ENCODE measurements around the gene TOMM6.
A peak's percentile ranks its signal among the peaks of the same experiment; 100 is the strongest.

Gene TOMM6

GRCh38 chr6:41813469-41813868, 26.0 kb downstream of the TOMM6 start:
- DNase-seq (ENCODE audit: insufficient read length, low spot score) (no peak), FAIRE-seq (no peak)
- no peak for TF ChIP-seq POU2F2 (IDR thresholded peaks at IDR 0.05; ENCODE audit: low read depth, low read length)
- TF ChIP-seq POLR2A (IDR thresholded peaks at IDR 0.05; ENCODE audit: low read depth, low read length) = no peak
- no peak for TF ChIP-seq PAX5 (IDR thresholded peaks at IDR 0.05; ENCODE audit: insufficient read depth, low read length, severe bottlenecking)
- no peak for TF ChIP-seq POLR2AphosphoS5 (IDR thresholded peaks at IDR 0.05; ENCODE audit: low read depth, low read length)
- no peak for TF ChIP-seq TAF1 (IDR thresholded peaks at IDR 0.05; ENCODE audit: low read depth, low read length)
- no peak for TF ChIP-seq SPI1 (IDR thresholded peaks at IDR 0.05; ENCODE audit: low read depth, low read length)

- DNase-seq (ENCODE audit: insufficient read length, low spot score) (no peak), FAIRE-seq (no peak)
- TF ChIP-seq POU2F2 (IDR thresholded peaks at IDR 0.05; ENCODE audit: low read depth, low read length) (no peak), PAX5 (IDR thresholded peaks at IDR 0.05; ENCODE audit: insufficient read depth, low read length, severe bottlenecking) (no peak)
Measured at GRCh38 chr6:41813956-41814355, 26.5 kb downstream of the TOMM6 start.

GRCh38 chr6:41814629-41815028, 27.1 kb downstream of the TOMM6 start:
- no peak for FAIRE-seq
- TF ChIP-seq SPI1 (IDR thresholded peaks at IDR 0.05; ENCODE audit: low read depth, low read length) (no peak), POLR2AphosphoS5 (IDR thresholded peaks at IDR 0.05; ENCODE audit: low read depth, low read length) (no peak), POLR2A (IDR thresholded peaks at IDR 0.05; ENCODE audit: low read depth, low read length) (no peak), PAX5 (IDR thresholded peaks at IDR 0.05; ENCODE audit: insufficient read depth, low read length, severe bottlenecking) (no peak), TAF1 (IDR thresholded peaks at IDR 0.05; ENCODE audit: low read depth, low read length) (no peak), POU2F2 (IDR thresholded peaks at IDR 0.05; ENCODE audit: low read depth, low read length) (no peak)
- DNase-seq (ENCODE audit: insufficient read length, low spot score) = no peak

GRCh38 chr6:41815587-41815986, 28.1 kb downstream of the TOMM6 start:
- DNase-seq (ENCODE audit: insufficient read length, low spot score) (no peak), FAIRE-seq (peak; percentile 68)
- TF ChIP-seq POU2F2 (IDR thresholded peaks at IDR 0.05; ENCODE audit: low read depth, low read length) (no peak), POLR2A (IDR thresholded peaks at IDR 0.05; ENCODE audit: low read depth, low read length) (no peak), TAF1 (IDR thresholded peaks at IDR 0.05; ENCODE audit: low read depth, low read length) (no peak), PAX5 (IDR thresholded peaks at IDR 0.05; ENCODE audit: insufficient read depth, low read length, severe bottlenecking) (no peak)

GRCh38 chr6:41818271-41819054, 31.0 kb downstream of the TOMM6 start:
- FAIRE-seq (no peak), DNase-seq (ENCODE audit: insufficient read length, low spot score) (no peak)
- TF ChIP-seq TAF1 (IDR thresholded peaks at IDR 0.05; ENCODE audit: low read depth, low read length) (no peak), PAX5 (IDR thresholded peaks at IDR 0.05; ENCODE audit: insufficient read depth, low read length, severe bottlenecking) (no peak), POU2F2 (IDR thresholded peaks at IDR 0.05; ENCODE audit: low read depth, low read length) (no peak), POLR2A (IDR thresholded peaks at IDR 0.05; ENCODE audit: low read depth, low read length) (no peak), POLR2AphosphoS5 (IDR thresholded peaks at IDR 0.05; ENCODE audit: low read depth, low read length) (no peak), SPI1 (IDR thresholded peaks at IDR 0.05; ENCODE audit: low read depth, low read length) (no peak)

- FAIRE-seq (no peak), DNase-seq (ENCODE audit: insufficient read length, low spot score) (no peak)
- no peak for TF ChIP-seq PAX5 (IDR thresholded peaks at IDR 0.05; ENCODE audit: insufficient read depth, low read length, severe bottlenecking)
- no peak for TF ChIP-seq SPI1 (IDR thresholded peaks at IDR 0.05; ENCODE audit: low read depth, low read length)
- no peak for TF ChIP-seq POLR2AphosphoS5 (IDR thresholded peaks at IDR 0.05; ENCODE audit: low read depth, low read length)
- TF ChIP-seq POU2F2 (IDR thresholded peaks at IDR 0.05; ENCODE audit: low read depth, low read length) = no peak
- no peak for TF ChIP-seq TAF1 (IDR thresholded peaks at IDR 0.05; ENCODE audit: low read depth, low read length)
- TF ChIP-seq POLR2A (IDR thresholded peaks at IDR 0.05; ENCODE audit: low read depth, low read length) = no peak
Measured at GRCh38 chr6:41821266-41821665, 33.8 kb downstream of the TOMM6 start.

- TF ChIP-seq POU2F2 (IDR thresholded peaks at IDR 0.05; ENCODE audit: low read depth, low read length) = no peak
- TF ChIP-seq POLR2AphosphoS5 (IDR thresholded peaks at IDR 0.05; ENCODE audit: low read depth, low read length) = no peak
- no peak for TF ChIP-seq TAF1 (IDR thresholded peaks at IDR 0.05; ENCODE audit: low read depth, low read length)
- TF ChIP-seq SPI1 (IDR thresholded peaks at IDR 0.05; ENCODE audit: low read depth, low read length) = no peak
- no peak for TF ChIP-seq PAX5 (IDR thresholded peaks at IDR 0.05; ENCODE audit: insufficient read depth, low read length, severe bottlenecking)
- TF ChIP-seq POLR2A (IDR thresholded peaks at IDR 0.05; ENCODE audit: low read depth, low read length) = no peak
- DNase-seq (ENCODE audit: insufficient read length, low spot score) (no peak), FAIRE-seq (no peak)
Measured at GRCh38 chr6:41822021-41822420, 34.5 kb downstream of the TOMM6 start.

- TF ChIP-seq POLR2AphosphoS5 (IDR thresholded peaks at IDR 0.05; ENCODE audit: low read depth, low read length) = no peak
- no peak for TF ChIP-seq TAF1 (IDR thresholded peaks at IDR 0.05; ENCODE audit: low read depth, low read length)
- FAIRE-seq (no peak), DNase-seq (ENCODE audit: insufficient read length, low spot score) (no peak)
Measured at GRCh38 chr6:41823178-41823577, 35.7 kb downstream of the TOMM6 start.

GRCh38 chr6:41824571-41825569, 37.4 kb downstream of the TOMM6 start:
- FAIRE-seq = peak; percentile 47
- no peak for DNase-seq (ENCODE audit: insufficient read length, low spot score)
- TF ChIP-seq TAF1 (IDR thresholded peaks at IDR 0.05; ENCODE audit: low read depth, low read length) (no peak), POLR2A (IDR thresholded peaks at IDR 0.05; ENCODE audit: low read depth, low read length) (no peak), POLR2AphosphoS5 (IDR thresholded peaks at IDR 0.05; ENCODE audit: low read depth, low read length) (no peak), POU2F2 (IDR thresholded peaks at IDR 0.05; ENCODE audit: low read depth, low read length) (no peak), SPI1 (IDR thresholded peaks at IDR 0.05; ENCODE audit: low read depth, low read length) (no peak), PAX5 (IDR thresholded peaks at IDR 0.05; ENCODE audit: insufficient read depth, low read length, severe bottlenecking) (no peak)

All from GM12891 (cell line).